Measurements from ENCODE around the gene TPRG1L.

DNA sequence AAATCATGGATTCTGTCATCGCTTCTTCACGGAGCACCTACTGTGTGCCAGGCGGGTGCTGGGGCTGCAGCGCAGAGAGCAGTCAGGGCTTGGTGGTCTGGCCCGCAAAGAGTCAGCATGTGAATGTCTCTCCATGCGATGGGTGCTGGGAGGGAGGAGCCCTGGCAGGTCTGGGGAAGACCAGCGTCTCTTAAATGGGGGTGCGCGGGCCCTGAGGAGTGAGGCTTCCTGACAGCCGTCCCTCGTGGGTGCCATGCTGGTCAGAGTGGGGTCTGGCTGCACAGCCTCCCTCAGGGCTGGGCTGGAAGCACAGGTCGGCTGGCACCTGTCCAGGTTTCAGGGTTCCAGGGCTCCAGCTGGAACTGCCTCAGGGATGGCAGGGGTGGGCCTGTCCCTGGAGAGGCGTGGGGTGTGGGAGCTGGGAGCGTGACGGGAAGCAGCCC, 46.0 kb downstream of the TPRG1L start:
- no peak for TF ChIP-seq ZNF335 (tag by site-specific recombination; conservative IDR thresholded peaks at IDR 0.05)
- TF ChIP-seq, protein P1, sequence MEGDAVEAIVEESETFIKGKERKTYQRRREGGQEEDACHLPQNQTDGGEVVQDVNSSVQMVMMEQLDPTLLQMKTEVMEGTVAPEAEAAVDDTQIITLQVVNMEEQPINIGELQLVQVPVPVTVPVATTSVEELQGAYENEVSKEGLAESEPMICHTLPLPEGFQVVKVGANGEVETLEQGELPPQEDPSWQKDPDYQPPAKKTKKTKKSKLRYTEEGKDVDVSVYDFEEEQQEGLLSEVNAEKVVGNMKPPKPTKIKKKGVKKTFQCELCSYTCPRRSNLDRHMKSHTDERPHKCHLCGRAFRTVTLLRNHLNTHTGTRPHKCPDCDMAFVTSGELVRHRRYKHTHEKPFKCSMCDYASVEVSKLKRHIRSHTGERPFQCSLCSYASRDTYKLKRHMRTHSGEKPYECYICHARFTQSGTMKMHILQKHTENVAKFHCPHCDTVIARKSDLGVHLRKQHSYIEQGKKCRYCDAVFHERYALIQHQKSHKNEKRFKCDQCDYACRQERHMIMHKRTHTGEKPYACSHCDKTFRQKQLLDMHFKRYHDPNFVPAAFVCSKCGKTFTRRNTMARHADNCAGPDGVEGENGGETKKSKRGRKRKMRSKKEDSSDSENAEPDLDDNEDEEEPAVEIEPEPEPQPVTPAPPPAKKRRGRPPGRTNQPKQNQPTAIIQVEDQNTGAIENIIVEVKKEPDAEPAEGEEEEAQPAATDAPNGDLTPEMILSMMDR (tag by site-specific recombination; IDR thresholded peaks at IDR 0.05): no peak
- no peak for TF ChIP-seq ZNF311 (tag by site-specific recombination; IDR thresholded peaks at IDR 0.05; ENCODE audit: borderline replicate concordance)
- no peak for TF ChIP-seq KLF16 (tag by site-specific recombination; IDR thresholded peaks at IDR 0.05)
- no peak for TF ChIP-seq ZSCAN30 (tag by site-specific recombination; IDR thresholded peaks at IDR 0.05)
- no peak for TF ChIP-seq ZNF791 (tag by site-specific recombination; IDR thresholded peaks at IDR 0.05)
- no peak for TF ChIP-seq ZNF202 (tag by site-specific recombination; IDR thresholded peaks at IDR 0.05; ENCODE audit: borderline replicate concordance)
- TF ChIP-seq, protein P2, sequence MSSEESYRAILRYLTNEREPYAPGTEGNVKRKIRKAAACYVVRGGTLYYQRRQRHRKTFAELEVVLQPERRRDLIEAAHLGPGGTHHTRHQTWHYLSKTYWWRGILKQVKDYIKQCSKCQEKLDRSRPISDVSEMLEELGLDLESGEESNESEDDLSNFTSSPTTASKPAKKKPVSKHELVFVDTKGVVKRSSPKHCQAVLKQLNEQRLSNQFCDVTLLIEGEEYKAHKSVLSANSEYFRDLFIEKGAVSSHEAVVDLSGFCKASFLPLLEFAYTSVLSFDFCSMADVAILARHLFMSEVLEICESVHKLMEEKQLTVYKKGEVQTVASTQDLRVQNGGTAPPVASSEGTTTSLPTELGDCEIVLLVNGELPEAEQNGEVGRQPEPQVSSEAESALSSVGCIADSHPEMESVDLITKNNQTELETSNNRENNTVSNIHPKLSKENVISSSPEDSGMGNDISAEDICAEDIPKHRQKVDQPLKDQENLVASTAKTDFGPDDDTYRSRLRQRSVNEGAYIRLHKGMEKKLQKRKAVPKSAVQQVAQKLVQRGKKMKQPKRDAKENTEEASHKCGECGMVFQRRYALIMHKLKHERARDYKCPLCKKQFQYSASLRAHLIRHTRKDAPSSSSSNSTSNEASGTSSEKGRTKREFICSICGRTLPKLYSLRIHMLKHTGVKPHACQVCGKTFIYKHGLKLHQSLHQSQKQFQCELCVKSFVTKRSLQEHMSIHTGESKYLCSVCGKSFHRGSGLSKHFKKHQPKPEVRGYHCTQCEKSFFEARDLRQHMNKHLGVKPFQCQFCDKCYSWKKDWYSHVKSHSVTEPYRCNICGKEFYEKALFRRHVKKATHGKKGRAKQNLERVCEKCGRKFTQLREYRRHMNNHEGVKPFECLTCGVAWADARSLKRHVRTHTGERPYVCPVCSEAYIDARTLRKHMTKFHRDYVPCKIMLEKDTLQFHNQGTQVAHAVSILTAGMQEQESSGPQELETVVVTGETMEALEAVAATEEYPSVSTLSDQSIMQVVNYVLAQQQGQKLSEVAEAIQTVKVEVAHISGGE (tag by site-specific recombination; conservative IDR thresholded peaks at IDR 0.05; ENCODE audit: low read depth): no peak
